Activated naive CD8-positive, alpha-beta T cell treated with anti-CD3 and anti-CD28 coated beads for 36 hours (primary cell): Measurements from ENCODE around the gene EPHB3. TPM values are rescaled to one million over a fixed set of nuclear protein-coding genes. Genes with fewer than 3 reads are reported as not detected.
A peak's percentile ranks its signal among the peaks of the same experiment; 100 is the strongest.

ENCODE experiments used
- DNase-seq: peaks from one replicate; pipeline ENCODE4 v3.0.0; 2021
- H3K27ac Mint-ChIP-seq: one replicate; pipeline ENCODE4 v1.8.0; 2022; ENCODE audit warnings: mild to moderate bottlenecking, moderate library complexity, mixed read lengths
- H3K27me3 Mint-ChIP-seq: one replicate; pipeline ENCODE4 v1.8.0; 2022; ENCODE audit warnings: mild to moderate bottlenecking, mixed read lengths
- H3K36me3 Mint-ChIP-seq: one replicate; pipeline ENCODE4 v1.8.0; 2021; ENCODE audit warnings: mild to moderate bottlenecking, mixed read lengths
- H3K4me1 Mint-ChIP-seq: one replicate; pipeline ENCODE4 v1.8.0; 2021; ENCODE audit warnings: mixed read lengths
- H3K4me3 Mint-ChIP-seq: one replicate; pipeline ENCODE4 v1.8.0; 2022; ENCODE audit warnings: mild to moderate bottlenecking, moderate library complexity, mixed read lengths
- H3K9me3 Mint-ChIP-seq: one replicate; pipeline ENCODE4 v1.8.0; 2022; ENCODE audit warnings: mixed read lengths
- total RNA-seq, 2 experiments: library from RNA; stranded (reverse); gene quantifications; one replicate each; pipeline ENCODE4 v1.2.3, GENCODE V29; 2021

The EPHB3 gene
- total RNA-seq, 2 experiments from 2014 or later = 0.04 to 0.16 TPM

- no peaks in the 10 kb centered on the region for H3K36me3 Mint-ChIP-seq
- no peak for DNase-seq
- no peak overlapping the region for H3K27ac Mint-ChIP-seq
- no peaks in the 10 kb centered on the region for H3K9me3 Mint-ChIP-seq
- H3K27me3 Mint-ChIP-seq = no peaks in the 10 kb centered on the region
- no peaks in the 10 kb centered on the region for H3K4me1 Mint-ChIP-seq
- no peak overlapping the region for H3K4me3 Mint-ChIP-seq
Observed at GRCh38 chr3:184593928-184594303, 32.3 kb downstream of the EPHB3 start.

DNA sequence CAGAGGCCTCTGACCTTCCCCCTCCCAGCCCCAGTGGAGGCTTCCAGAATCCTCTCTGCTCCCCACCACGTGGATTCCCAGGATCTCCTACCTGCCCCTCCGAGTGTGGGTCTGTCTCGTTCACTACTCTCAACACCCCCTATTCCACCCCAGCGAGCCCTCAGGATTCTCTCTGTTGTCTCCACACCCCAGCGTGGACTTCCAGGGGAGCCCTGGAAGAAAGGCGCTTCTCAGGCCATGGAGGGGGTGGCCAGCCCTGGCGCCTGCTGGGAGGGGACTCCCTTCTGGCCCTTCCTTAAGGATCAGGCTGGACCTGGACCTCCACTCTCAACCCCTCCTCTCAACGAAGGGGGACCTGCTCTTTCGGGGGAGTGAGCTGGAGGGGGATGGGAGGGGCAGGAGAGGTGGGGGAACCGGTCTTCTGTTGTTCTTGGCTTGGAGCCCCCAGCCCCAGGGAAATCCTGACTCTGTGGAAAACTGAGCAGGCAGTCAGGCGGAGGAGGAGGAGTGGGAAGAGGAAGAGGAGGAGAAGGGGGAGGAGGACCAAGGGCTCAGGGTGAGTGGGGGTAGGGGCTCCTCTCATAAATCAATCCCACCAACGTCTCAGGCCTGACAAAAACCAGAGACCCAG lies 32.9 kb downstream of the EPHB3 start:
- no peak for DNase-seq
- Mint-ChIP-seq H3K27ac (no peak overlapping the region), H3K4me1 (no peaks in the 10 kb centered on the region), H3K4me3 (no peak overlapping the region), H3K9me3 (no peaks in the 10 kb centered on the region), H3K36me3 (no peaks in the 10 kb centered on the region), H3K27me3 (no peaks in the 10 kb centered on the region)

- Mint-ChIP-seq H3K4me3 (no peak overlapping the region), H3K27ac (no peak overlapping the region), H3K4me1 (no peaks in the 10 kb centered on the region), H3K9me3 (no peaks in the 10 kb centered on the region), H3K36me3 (no peaks in the 10 kb centered on the region), H3K27me3 (peaks cover 8% of the 10 kb centered on the region)
- DNase-seq = no peak
Observed at GRCh38 chr3:184595726-184596125, 34.1 kb downstream of the EPHB3 start.

DNA sequence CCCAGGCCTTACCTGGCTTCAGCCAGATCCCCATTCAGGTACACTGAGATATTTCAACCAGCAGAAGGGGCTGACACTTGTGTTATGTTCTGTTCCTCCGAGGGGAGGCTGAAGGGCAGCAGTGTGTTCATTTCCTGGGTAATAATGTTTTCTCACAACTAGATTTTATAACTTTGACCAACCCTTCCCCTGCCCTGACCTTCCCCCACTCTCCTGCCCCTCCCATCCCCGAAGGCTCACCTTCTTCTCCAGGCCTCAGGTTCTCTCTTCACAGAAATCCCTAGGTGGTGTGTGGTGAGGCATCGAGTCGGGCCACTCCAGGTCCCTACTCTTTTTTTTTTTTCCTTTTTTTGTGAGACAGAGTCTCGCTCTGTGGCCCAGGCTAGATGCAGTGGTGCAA lies 34.6 kb downstream of the EPHB3 start:
- DNase-seq = no peak
- Mint-ChIP-seq H3K4me1 (no peaks in the 10 kb centered on the region), H3K36me3 (no peaks in the 10 kb centered on the region), H3K4me3 (no peak overlapping the region), H3K9me3 (no peaks in the 10 kb centered on the region), H3K27ac (no peak overlapping the region), H3K27me3 (peaks cover 13% of the 10 kb centered on the region)

DNA sequence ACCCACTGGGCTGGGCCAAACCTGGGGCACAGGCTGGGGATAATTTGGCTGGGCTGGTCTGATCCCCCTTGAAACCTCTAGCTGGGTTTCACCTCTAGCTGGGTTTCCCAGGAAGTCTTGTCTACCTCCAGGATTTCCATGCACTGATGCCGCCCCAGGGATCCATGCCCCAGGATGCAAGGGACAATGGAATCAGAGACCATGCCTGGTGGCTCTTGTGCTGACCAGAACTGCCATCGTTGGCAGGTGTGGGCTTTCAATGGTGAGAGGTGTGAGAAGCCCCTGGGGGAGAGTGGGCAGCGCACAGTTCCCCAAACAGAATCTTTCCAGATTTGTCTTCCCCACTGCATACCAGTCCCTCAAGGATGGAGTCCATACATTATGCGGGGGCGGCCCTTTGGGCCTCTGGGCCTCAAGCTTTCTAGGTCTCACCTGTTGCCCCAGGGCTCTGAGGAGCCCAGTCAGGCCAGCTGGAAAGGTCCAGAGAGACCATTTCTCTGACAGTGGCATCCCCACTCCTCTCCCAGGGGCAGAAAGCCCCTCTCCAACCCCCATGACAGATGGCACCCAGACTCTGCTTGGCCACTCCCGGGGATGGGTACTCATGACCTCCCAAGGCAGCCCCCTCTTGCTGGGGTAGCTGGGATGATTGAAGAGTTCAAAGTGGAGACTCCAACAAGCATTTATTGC lies 35.4 kb downstream of the EPHB3 start:
- Mint-ChIP-seq H3K9me3 (no peaks in the 10 kb centered on the region), H3K27me3 (peaks cover 15% of the 10 kb centered on the region), H3K4me1 (no peaks in the 10 kb centered on the region), H3K36me3 (no peaks in the 10 kb centered on the region), H3K27ac (no peak overlapping the region), H3K4me3 (no peak overlapping the region)
- no peak for DNase-seq

DNA sequence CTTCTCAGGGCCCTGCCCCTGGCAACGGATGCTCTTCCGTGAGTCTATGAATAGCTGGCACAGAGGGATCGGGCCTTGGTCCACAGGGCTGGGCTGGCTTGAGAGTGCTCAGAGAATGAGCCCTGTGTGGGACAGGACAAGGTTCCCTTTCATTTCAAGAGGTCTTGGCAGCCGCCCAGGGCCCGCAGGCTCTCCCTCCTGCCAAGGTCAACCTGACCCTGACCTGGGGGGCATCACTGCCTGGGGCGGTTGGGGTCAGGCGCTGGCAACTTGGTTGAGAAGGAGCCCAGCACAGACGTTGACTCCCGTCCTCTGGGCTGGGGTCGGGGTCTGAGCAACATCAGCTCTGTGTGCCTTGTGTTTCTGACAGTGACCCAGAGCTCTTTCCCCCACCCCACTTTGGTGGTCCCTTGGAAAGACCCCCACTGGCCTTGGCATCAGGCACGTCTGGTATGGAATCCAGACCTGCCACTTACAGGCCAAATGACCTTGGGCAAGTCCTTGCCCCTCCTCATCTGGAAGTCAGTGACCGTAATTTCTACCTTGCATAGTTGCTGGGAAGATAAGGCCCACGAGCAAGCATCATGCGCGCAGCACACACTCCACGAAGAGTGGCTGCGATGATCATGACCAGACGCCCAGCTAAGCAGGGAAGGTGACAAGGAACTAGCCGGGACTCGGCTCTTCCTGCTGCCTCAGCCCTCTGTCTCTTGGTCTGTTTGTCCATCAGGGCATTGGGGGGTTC lies 36.4 kb downstream of the EPHB3 start:
- peaks cover 25% of the 10 kb centered on the region for H3K27me3 Mint-ChIP-seq
- no peak overlapping the region for H3K4me3 Mint-ChIP-seq
- no peaks in the 10 kb centered on the region for H3K9me3 Mint-ChIP-seq
- H3K36me3 Mint-ChIP-seq = no peaks in the 10 kb centered on the region
- DNase-seq = no peak
- H3K27ac Mint-ChIP-seq = no peak overlapping the region
- peaks cover 8% of the 10 kb centered on the region for H3K4me1 Mint-ChIP-seq

GRCh38 chr3:184598574-184598927 lies 37.0 kb downstream of the EPHB3 start:
- peaks cover 12% of the 10 kb centered on the region for H3K4me1 Mint-ChIP-seq
- H3K4me3 Mint-ChIP-seq = no peak overlapping the region
- no peaks in the 10 kb centered on the region for H3K9me3 Mint-ChIP-seq
- H3K36me3 Mint-ChIP-seq = no peaks in the 10 kb centered on the region
- no peak for DNase-seq
- H3K27ac Mint-ChIP-seq = no peak overlapping the region
- peaks cover 31% of the 10 kb centered on the region for H3K27me3 Mint-ChIP-seq

GRCh38 chr3:184599143-184599542 lies 37.6 kb downstream of the EPHB3 start:
- Mint-ChIP-seq H3K9me3 (no peaks in the 10 kb centered on the region), H3K27me3 (peaks cover 35% of the 10 kb centered on the region), H3K4me3 (no peak overlapping the region), H3K27ac (no peak overlapping the region), H3K36me3 (no peaks in the 10 kb centered on the region), H3K4me1 (peaks cover 15% of the 10 kb centered on the region)
- DNase-seq = no peak

GRCh38 chr3:184600685-184601377 lies 39.2 kb downstream of the EPHB3 start:
- Mint-ChIP-seq H3K4me3 (no peak overlapping the region), H3K27me3 (peaks cover 49% of the 10 kb centered on the region)

DNA sequence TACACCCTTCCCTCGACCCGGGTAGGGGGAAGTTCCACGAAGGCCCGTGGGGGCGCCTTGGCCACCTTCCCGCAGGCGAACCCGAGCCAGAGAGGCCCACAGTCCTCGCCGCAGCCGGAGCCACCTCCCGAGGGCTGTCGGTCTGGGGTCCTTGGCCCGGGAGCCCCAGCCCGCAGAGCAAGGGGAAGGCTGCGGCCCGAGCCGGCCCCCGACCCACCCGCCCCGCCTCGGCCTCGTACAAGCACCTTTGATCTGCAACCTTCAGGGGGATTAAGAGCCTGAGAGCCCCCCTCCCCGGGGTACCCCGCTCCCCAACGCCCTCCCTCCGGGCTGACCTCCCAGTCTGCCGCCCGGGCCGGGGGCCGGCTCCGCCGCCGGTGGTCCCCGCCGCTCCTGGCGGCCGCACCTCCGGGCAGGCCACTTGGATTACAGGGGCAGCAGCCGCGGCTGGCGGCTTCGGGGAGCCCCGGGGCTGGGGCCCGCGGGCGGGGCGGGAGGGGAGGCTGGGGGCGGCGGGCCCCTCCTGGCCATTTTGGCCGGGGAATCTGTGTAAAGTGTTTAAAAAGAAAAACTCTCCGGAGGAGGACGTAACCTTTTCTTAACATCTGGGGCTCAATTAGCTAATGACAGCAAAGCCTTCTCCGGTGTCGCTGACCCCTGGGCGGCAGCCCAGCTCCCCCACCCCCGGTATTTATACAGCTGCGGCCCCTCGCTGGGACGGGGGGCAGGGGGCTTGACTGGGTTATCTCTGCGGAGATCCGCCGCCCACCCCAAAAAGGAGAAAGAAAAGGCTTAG lies 40.2 kb downstream of the EPHB3 start:
- Mint-ChIP-seq H3K4me1 (peaks cover 20% of the 10 kb centered on the region), H3K27me3 (peaks cover 57% of the 10 kb centered on the region)

More at GRCh38 chr3:184600685-184601377, 39.2 kb downstream of the EPHB3 start:
- no peak for DNase-seq
- H3K9me3 Mint-ChIP-seq = no peaks in the 10 kb centered on the region
- H3K27ac Mint-ChIP-seq = no peak overlapping the region
- H3K4me1 Mint-ChIP-seq = peaks cover 19% of the 10 kb centered on the region
- H3K36me3 Mint-ChIP-seq = no peaks in the 10 kb centered on the region

GRCh38 chr3:184602372-184603150 lies 41.0 kb downstream of the EPHB3 start:
- Mint-ChIP-seq H3K27ac (no peak overlapping the region), H3K9me3 (no peaks in the 10 kb centered on the region), H3K4me3 (no peak overlapping the region), H3K27me3 (peaks cover 58% of the 10 kb centered on the region), H3K36me3 (no peaks in the 10 kb centered on the region), H3K4me1 (peaks cover 25% of the 10 kb centered on the region)
- DNase-seq = no peak

More for the DNA sequence above, 40.2 kb downstream of the EPHB3 start:
- DNase-seq = no peak
- Mint-ChIP-seq H3K27ac (no peak overlapping the region), H3K9me3 (no peaks in the 10 kb centered on the region), H3K4me3 (no peak overlapping the region), H3K36me3 (no peaks in the 10 kb centered on the region)

- Mint-ChIP-seq H3K36me3 (no peaks in the 10 kb centered on the region), H3K9me3 (no peaks in the 10 kb centered on the region), H3K4me1 (peaks cover 31% of the 10 kb centered on the region), H3K27ac (no peak overlapping the region), H3K27me3 (peaks cover 58% of the 10 kb centered on the region), H3K4me3 (peak overlapping the region; percentile 26)
- no peak for DNase-seq
Observed at GRCh38 chr3:184603151-184604030, 41.8 kb downstream of the EPHB3 start.

DNA sequence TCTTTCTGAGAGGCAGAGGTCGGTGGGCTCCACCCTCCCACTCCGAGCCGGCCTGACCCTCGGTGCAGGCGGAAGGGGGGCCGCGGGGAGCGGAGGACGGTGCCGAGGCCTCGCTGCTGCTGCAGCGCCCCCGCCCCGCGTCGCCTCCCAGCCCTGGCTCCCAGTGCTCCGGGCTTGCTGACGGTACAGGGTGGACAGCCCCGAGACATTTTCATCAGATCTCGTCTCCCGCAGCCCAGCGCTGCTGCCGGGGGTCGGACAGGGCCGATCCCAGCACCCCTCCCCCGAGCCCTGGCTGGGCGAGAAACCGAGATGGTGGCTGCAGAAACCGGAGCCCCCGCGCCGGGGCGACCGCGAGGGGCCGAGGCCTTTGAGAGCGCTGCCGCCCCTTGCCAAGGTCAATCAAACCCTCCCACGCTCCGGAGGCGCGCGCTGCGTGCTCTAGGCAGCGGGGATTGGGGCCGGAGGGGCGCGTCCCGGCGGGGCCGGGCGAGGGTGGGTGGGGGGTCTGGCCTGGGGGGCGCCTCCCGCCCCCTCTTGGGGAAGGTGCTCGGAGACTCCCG lies 42.5 kb downstream of the EPHB3 start:
- peaks cover 58% of the 10 kb centered on the region for H3K27me3 Mint-ChIP-seq
- no peaks in the 10 kb centered on the region for H3K36me3 Mint-ChIP-seq
- no peak for DNase-seq
- H3K27ac Mint-ChIP-seq = no peak overlapping the region
- H3K4me1 Mint-ChIP-seq = peaks cover 34% of the 10 kb centered on the region
- H3K9me3 Mint-ChIP-seq = no peaks in the 10 kb centered on the region
- H3K4me3 Mint-ChIP-seq = peak overlapping the region; percentile 26
